ENCODE data around the gene C12orf42.

Gene C12orf42

DNA sequence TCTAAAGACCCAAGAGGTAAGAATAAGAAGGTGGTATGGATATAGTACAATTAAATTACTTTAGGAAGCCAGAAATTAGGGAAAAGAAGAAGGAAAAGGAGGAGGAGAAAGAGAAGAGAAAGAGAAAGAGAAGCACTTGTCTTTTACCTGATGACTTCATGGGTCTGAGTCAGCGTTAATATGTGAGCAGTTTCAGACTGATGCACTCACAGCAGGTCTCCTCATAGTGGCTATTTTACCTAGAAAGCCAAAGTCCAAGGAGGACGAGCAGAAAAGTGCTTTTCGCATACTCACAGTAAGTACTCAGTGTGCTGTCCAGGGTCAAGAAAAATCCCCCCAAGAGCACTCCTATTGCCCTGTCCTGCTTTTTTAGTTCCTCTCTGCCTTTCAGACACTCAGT lies 222.1 kb downstream of the C12orf42 start:
- no peak overlapping the region for H3K4me3 ChIP-seq (ENCODE audit: low read length)
- TF ChIP-seq, protein P1, sequence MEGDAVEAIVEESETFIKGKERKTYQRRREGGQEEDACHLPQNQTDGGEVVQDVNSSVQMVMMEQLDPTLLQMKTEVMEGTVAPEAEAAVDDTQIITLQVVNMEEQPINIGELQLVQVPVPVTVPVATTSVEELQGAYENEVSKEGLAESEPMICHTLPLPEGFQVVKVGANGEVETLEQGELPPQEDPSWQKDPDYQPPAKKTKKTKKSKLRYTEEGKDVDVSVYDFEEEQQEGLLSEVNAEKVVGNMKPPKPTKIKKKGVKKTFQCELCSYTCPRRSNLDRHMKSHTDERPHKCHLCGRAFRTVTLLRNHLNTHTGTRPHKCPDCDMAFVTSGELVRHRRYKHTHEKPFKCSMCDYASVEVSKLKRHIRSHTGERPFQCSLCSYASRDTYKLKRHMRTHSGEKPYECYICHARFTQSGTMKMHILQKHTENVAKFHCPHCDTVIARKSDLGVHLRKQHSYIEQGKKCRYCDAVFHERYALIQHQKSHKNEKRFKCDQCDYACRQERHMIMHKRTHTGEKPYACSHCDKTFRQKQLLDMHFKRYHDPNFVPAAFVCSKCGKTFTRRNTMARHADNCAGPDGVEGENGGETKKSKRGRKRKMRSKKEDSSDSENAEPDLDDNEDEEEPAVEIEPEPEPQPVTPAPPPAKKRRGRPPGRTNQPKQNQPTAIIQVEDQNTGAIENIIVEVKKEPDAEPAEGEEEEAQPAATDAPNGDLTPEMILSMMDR (conservative IDR thresholded peaks at IDR 0.05; ENCODE audit: low read length): no peak
- no peak for DNase-seq (ENCODE audit: low read depth)

DNA sequence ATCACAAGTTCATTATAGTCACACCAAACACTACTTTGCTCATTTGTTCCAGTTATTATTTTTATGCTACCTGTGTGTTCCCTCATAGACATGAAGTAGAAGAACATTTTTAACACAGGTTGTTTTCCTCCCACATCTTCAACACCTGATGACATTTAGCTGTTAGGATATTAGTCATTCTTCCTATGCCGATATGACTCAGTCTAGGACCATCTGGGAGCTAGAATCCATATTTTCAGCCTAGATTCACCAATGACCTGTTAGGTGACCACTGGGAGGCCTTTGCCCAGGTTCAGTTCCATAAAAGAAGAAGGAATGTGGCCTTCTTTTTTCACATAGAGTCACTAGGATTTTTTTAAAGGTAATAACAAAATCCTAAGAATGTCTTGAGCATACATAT lies 222.8 kb downstream of the C12orf42 start:
- no peak for DNase-seq (ENCODE audit: low read depth)
- TF ChIP-seq, protein P1 (conservative IDR thresholded peaks at IDR 0.05; ENCODE audit: low read length): no peak
- no peak overlapping the region for H3K4me3 ChIP-seq (ENCODE audit: low read length)

DNA sequence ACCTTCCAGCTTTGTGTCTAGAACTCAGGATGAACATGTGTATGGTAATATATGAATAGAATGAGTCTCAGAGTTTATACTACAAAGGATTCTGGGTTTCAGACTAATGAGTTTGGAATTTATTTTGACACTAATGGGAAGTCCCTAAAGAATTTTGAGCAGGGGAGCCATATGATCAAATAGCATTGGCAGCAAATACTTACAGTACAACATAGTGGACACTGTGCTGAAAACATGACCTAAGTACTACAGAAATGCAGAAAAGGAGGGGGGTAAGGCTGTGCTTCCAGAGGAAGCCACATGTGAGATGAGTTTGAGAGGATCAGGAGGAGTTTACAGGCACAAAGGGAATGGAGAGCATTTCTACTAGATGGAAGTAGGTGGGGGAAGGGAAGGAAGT lies 225.8 kb downstream of the C12orf42 start:
- TF ChIP-seq, protein P1 (conservative IDR thresholded peaks at IDR 0.05; ENCODE audit: low read length): no peak

DNA sequence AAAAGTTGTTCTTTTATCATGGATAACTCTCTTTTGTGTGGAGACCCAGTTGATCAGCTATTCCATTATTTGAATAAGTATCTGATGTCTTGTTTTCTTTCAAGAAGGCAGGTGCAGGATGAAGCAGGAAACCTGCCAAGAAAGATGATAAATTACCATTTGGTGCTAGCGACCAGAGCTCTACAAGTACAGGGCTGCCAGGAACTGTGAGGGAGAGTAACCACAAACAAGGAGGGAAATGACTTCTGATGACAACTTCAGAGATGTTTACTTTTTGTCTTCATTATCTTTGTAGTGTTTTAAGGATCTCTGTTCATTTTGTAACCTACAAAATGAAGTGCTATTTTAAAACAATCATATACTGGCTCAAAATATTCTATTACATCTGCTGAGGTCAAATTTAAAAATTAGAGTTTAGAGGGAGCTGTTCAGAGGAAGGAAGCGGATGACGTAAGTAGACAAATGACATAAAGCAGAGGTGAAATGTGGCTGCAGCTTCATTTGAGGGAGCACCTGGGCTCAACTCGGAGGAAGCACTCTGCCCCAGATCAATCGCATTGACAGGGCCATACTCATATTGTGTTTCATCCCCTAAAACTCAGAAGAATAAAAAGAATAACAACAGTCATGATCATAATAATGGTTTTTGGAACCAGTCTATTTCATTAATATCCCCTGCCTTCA lies 226.8 kb downstream of the C12orf42 start:
- no peak overlapping the region for H3K4me3 ChIP-seq (ENCODE audit: low read length)
- TF ChIP-seq, protein P1 (conservative IDR thresholded peaks at IDR 0.05; ENCODE audit: low read length): no peak
- no peak for DNase-seq (ENCODE audit: low read depth)

More for the DNA sequence above, 225.8 kb downstream of the C12orf42 start:
- H3K4me3 ChIP-seq (ENCODE audit: low read length): no peak overlapping the region
- DNase-seq (ENCODE audit: low read depth): no peak

DNA sequence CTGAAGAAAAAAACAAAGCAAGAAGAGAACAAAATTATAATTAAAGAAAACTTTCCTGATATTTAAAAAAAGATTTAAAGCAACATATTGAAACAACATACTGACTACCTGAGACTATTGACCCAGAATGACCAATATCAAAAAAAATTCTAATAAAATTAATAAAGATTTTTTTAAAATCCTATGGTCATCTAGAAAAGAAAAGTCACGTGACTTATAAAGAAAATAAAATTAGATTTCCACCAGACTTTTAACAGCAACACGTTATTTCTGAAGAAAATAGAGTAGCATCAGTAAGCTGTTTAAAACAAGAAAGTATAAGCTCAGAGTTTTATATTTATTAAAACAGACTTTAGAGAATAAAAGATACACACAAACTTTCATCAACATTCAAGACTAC lies 238.0 kb downstream of the C12orf42 start:
- TF ChIP-seq, protein P1 (conservative IDR thresholded peaks at IDR 0.05; ENCODE audit: low read length): no peak
- no peak overlapping the region for H3K4me3 ChIP-seq (ENCODE audit: low read length)
- no peak for DNase-seq (ENCODE audit: low read depth)
